ENCODE measurements around the gene NELFA.

The NELFA gene

DNA sequence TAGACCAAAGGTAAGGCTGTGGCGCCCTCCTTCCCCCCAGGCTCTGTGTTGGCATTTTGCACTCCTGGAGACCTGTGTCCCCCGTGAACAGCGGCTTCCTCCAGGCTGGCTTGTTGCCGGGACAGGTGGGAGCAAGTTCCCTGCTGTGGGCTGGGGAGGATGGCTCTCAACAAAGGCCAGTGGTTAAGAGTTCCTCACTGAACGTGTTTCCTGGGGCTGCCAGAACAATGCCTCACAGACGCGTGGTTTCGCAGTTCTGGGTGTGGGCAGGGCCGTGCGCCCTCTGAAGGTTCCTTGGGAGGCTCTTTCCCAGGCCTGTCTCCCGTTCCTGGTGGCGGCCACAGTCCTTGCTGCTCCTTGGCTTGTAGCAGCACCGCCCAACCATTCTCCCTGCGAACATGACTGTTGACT, 33.4 kb downstream of the NELFA start:
- TF ChIP-seq ZNF274 (IDR thresholded peaks at IDR 0.05; ENCODE audit: low read depth, low read length) = no peak
- H3K4me3 ChIP-seq (ENCODE audit: low read length) = no peak overlapping the region

DNA sequence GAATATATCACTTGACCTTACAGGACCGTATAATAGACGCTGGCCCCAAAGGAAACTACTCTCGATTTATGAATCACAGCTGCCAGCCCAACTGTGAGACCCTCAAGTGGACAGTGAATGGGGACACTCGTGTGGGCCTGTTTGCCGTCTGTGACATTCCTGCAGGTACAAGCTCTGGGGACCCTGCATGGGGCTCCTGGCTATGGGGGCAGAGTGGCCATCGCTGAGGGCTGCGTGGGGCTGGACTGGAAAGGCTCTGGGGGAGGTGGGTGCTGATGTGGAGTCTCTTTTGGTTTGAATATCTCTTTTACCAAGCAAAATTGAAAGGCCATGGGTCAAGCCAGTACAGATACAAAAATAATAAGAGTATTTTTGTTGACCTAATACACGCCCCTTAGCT, 33.9 kb downstream of the NELFA start:
- no peak overlapping the region for H3K4me3 ChIP-seq (ENCODE audit: low read length)
- no peak for TF ChIP-seq ZNF274 (IDR thresholded peaks at IDR 0.05; ENCODE audit: low read depth, low read length)

DNA sequence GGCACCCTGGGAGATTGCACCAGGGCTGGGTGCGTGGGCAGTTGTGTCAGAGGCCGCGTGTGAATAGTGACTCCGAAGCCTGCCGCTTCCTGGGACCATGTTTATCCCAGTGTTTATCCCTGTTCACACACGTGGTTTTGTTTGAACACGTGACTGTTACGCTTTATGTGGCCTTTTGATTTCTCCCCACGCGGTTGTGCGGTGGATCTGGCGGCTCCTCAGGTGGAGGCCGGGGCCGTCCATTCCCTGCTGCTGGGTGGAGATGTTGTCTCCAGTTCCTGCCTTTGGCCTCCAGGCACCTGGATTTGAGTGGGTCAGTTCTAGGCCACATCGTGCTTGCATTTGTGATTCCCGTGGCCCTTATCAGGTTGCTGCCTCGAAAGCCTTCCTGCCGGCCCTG, 35.1 kb downstream of the NELFA start:
- no peak overlapping the region for H3K4me3 ChIP-seq (ENCODE audit: low read length)
- no peak for TF ChIP-seq ZNF274 (IDR thresholded peaks at IDR 0.05; ENCODE audit: low read depth, low read length)

DNA sequence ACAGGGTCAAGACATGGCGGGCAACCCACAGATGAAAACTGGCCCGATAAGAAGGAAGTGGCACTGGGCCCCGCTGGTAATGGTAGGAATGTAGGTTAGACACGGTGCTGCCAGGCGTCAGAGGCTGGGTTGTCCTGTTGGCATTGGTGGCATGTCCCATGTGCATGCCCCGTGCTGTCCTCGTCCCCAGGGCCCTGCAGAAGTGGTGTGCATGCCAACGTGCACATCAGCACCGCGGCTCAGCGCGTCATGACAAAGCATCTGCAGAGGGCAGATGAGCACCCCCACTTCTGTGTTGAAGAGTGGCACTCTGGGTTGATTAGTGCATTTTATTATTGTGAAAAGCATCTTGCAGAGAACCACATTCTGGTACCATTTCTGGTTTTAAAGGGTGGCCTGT, 35.6 kb downstream of the NELFA start:
- TF ChIP-seq ZNF274 (IDR thresholded peaks at IDR 0.05; ENCODE audit: low read depth, low read length) = no peak
- H3K4me3 ChIP-seq (ENCODE audit: low read length) = no peak overlapping the region

DNA sequence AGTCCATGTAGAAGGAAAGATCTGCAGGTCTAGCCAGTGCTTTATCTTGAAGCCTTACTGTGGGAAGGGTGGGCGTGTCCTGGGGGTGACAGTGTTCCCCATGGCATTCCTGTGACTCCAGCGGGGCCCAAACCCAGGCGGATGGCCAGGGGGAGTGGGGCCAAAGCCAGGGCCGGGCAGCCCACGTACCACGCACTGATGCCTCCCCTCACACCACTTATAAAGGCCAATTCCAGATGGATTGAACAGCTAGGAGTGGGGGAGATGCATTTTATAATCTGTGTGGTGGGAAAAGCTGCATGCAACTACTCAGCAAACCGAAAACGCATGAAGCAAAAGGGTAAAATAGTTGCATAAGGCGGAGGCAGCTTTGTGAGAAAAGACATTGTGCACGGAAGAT, 36.4 kb downstream of the NELFA start:
- TF ChIP-seq ZNF274 (IDR thresholded peaks at IDR 0.05; ENCODE audit: low read depth, low read length) = no peak
- no peak overlapping the region for H3K4me3 ChIP-seq (ENCODE audit: low read length)

DNA sequence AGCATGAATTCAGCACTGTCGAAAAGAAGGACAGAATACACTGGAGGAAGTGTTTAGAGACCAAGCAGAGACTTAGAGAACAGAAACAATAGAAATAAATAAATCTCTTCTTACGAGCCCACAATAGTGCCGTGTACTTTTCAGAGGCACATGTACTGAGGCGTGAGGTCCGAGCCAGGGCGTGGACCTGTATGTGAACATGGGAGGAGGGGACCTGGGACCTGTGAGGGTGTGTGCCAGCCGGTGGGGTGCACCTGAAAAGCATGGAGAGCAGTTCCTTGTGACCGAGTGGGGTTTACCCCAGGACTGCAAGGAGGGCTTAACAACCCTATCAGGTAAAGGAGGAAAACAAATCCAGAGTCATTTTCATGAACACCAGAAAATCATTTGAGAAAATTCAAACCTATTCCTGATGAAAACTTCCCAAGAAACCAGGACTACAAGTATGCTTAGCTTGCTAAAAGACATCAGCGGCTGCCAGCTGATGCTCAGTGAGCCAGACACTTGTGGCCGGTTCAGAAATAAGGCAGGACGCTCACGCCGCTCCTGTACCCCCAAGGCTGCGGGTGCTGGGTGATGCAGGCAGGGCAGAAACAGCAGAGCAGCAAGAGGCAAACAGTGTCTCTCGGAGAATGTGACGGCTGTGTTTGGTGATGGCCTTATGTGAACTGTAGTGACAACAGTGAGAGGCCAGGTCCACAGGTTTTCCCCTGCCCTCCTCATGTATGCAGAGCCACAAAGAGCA, 37.1 kb downstream of the NELFA start:
- no peak overlapping the region for H3K4me3 ChIP-seq (ENCODE audit: low read length)
- no peak for TF ChIP-seq ZNF274 (IDR thresholded peaks at IDR 0.05; ENCODE audit: low read depth, low read length)

DNA sequence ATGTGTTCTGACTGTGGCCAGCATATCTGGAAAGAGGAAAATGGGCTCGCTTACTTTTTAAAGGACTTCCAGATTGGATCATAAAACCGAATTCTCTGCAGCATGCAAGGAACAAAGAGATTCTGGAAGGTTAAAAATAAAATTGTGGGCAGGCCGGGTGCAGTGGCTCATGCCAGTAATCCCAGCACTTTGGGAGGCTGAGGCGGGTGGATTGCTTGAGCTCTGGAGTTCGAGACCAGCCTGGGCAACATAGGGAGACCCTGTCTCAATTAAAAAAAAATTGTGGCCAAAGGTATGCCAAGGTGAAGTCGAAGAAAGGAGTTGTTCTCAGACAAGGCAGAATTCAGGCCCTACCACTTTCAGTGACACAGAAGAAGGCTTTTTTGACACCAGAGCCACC, 37.8 kb downstream of the NELFA start:
- TF ChIP-seq ZNF274 (IDR thresholded peaks at IDR 0.05; ENCODE audit: low read depth, low read length) = no peak

DNA sequence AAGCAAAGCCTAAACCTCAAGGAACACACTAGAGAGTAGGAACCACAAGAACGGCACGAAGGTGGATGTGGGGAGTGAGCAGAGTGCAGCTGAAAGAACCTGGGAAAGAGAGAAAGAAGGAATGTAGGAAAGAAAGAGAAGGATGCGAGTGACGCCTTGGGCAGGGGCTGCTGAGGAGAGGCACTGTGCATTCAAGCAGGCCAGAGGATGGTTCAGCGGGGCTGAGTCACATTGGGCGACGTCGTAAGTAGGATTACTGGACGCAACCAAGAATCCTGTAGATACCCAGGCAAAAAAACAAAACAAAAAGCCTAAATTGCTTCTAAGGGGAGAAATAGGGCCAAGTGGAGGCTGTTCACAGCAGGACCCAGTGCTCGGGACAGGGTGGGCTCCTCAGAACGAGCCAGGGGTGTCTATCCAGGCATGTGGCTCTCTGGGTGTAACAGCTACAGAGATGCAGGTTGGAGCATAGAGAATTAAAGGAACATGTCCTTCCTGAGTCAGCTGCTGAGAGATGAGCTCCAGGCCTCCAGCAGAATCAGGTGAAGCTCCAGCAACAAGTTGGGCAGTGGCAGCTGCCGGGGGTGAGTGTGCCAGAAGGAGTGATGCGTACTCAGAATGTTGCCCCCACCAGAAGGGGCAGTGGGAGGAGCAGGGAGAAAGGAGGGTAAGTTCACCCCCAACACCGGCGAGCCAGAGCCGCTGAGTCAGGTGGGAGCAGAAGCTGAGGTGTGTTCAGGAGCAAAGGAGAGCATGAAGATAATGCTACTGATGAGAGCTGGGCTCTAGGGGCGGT, 38.6 kb downstream of the NELFA start:
- no peak overlapping the region for H3K4me3 ChIP-seq (ENCODE audit: low read length)
- TF ChIP-seq ZNF274 (IDR thresholded peaks at IDR 0.05; ENCODE audit: low read depth, low read length) = no peak

More for the DNA sequence above, 37.8 kb downstream of the NELFA start:
- H3K4me3 ChIP-seq (ENCODE audit: low read length) = no peak overlapping the region

DNA sequence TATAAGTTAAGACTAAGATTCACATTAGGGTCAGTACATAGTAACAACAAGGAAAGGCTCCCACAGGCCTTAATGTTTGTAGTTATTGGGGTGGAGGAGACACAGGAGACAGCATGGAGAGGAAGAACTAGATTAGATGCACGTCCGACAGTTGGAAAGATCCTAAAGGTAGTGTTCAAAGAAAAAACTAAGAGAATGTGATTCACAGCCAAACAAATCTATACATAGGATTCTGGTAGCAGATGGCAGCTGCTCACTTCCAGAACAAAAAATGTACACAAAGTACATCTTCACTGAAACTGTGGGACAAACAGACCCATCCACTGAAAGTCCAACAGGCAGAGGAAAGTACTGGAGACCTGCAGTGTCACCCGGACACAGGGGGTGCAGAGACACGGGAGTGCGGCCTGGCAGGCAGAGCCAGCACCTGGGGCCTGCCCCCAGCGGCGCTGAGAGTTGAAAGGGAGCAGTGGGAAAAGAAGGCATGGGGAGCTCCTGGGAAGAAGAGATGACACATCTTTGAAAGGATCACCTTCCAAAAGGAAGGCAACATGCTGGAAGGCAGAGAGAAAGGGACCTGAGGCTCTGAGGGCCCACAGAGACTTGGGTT, 40.0 kb downstream of the NELFA start:
- no peak overlapping the region for H3K4me3 ChIP-seq (ENCODE audit: low read length)
- TF ChIP-seq ZNF274 (IDR thresholded peaks at IDR 0.05; ENCODE audit: low read depth, low read length) = no peak

DNA sequence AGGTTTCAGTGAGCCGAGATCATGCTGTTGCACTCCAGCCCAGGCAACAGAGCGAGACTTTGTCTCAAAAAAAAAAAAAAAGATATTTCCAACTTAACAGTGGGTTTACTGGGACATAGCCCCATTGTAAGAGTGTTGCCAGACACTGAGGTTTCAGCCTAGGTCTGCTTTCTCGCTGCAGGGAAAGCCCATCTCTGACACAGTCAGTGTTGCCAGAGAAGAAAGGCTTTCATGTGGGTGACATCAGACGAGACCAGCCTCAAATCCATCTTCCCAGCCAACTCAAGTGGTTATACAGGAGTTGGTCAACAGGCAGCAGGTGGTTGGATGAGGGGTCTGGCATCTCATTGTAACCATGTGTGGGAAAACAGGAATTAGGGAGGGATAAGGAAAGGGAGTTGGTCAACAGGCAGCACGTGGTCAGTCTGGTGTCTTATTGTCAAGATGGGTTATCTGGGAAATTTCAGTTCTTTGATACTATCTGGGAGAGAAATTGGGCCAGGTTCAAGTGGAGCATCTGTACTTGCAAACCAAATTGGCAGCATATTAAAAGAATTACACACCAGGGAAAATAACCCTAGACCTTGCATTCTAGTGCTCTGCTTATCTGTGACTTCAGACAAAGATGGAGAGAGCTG, 41.1 kb downstream of the NELFA start:
- TF ChIP-seq ZNF274 (IDR thresholded peaks at IDR 0.05; ENCODE audit: low read depth, low read length) = no peak
- no peak overlapping the region for H3K4me3 ChIP-seq (ENCODE audit: low read length)

DNA sequence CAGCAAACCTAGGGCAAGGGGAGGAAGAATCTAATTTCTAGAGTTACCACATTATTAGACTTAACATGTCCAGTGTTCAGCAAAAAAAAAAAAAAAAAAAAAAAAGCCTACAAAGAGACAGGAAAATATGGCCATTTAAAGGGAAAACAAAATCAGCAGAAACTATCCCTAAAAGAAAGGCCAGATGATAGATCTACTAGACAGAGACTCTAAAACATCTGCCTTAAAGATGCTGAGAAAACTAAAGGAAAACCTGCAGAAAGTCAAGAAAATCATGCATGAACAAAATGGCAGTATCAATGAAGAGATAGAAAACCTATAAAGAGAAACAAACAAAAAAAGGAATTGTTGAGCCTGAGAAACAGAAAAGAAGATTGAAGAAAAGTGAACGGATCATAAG, 43.8 kb downstream of the NELFA start:
- H3K4me3 ChIP-seq (ENCODE audit: low read length) = no peak overlapping the region
- TF ChIP-seq ZNF274 (IDR thresholded peaks at IDR 0.05; ENCODE audit: low read depth, low read length) = no peak

DNA sequence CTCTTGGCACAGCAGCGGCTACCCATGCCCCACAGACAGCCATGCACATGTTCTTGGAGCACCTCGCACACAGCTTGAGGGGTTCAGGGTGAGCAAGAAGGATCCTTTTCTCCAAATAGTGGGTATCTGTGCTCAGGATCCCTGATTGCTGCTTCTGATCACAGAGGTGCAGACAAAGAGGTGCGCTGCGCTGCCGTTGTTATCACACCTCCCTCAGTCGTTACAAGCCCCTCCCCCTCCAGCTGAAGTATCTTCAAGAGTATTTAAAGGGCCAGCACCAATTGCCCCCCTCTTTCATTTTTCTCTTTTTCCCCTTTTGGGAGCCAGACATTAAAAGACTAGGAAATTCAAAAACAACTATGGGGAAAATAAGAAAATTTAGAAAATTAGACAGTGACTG, 44.3 kb downstream of the NELFA start:
- TF ChIP-seq ZNF274 (IDR thresholded peaks at IDR 0.05; ENCODE audit: low read depth, low read length) = no peak
- H3K4me3 ChIP-seq (ENCODE audit: low read length) = no peak overlapping the region

DNA sequence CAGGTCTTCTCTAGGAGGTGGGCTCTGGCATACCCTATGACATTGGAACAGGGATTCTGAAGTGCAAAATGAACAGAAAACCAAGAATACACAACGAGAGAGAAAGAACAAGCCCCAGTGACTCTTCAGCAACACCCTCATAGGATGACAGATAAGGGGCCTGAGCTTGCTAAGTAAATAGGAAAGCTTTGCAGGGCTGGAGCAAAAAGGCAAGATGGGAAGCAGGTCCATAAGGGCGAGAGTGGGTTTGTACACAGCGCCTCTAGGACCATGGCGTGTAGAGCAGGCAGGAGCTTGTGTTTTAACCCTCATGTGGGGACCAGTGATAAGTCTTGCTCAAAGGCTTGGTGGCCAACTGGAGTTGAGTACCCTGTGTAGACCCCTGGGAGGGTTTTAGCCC, 45.8 kb downstream of the NELFA start:
- H3K4me3 ChIP-seq (ENCODE audit: low read length) = no peak overlapping the region
- TF ChIP-seq ZNF274 (IDR thresholded peaks at IDR 0.05; ENCODE audit: low read depth, low read length) = no peak

DNA sequence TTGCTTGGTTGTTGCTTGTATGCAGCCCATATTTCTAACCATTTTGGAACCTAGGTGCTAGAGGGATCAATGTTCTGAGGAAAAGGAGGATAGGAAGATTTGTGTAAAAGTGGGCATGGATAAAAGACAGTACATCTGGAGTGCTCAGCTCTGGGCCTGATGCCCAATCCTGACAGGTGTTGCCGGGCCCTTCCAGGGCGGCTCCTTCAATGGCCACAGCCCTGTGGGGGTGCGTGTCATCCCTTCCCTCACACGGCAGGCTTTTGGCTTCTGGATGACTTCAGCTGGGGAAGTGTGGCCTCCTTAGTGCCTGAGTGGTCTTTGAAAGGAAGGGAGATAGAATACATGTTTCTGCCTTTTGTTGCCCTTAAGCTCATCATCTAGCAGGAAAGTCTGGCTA, 47.2 kb downstream of the NELFA start:
- TF ChIP-seq ZNF274 (IDR thresholded peaks at IDR 0.05; ENCODE audit: low read depth, low read length) = no peak
- H3K4me3 ChIP-seq (ENCODE audit: low read length) = no peak overlapping the region
